HCT116 (cell line): ENCODE measurements around the gene STK4.
"Not testable (repeated sequence)": the region's sequence is repeated elsewhere in the genome, so short reads cannot be mapped to it uniquely, and the experiment has no call there.

ENCODE experiments used
- ATF3 ChIP-seq: IDR thresholded peaks from 2 replicates; pipeline ENCODE4 v1.6.1; 2012
- CTCF ChIP-seq, 3 experiments: fragments of 200-600 bp in 1 of 3; sonication (generic) in 1 of 3; IDR thresholded peaks in 2 of 3; conservative IDR thresholded peaks in 1 of 3; 2 replicates each; pipeline ENCODE4 v1.5.1; 2012 to 2017; ENCODE audit warnings: low read depth in 2 of 3, low read length in 2 of 3, antibody characterized with exemption in 1 of 3, borderline replicate concordance in 1 of 3, control low read depth in 1 of 3, mild to moderate bottlenecking in 1 of 3, mixed read lengths in 1 of 3, mixed run types in 1 of 3, moderate library complexity in 1 of 3; ENCODE audit not compliant: insufficient read depth in 1 of 3
- EZH2 ChIP-seq: fragments of 200-600 bp; sonication (generic); IDR thresholded peaks from 2 replicates; pipeline ENCODE4 v1.6.1; 2017; ENCODE audit warnings: antibody characterized with exemption, mixed run types
- POLR2A ChIP-seq: IDR thresholded peaks from 2 replicates; pipeline ENCODE4 v1.7.0; 2011; ENCODE audit warnings: borderline replicate concordance; ENCODE audit not compliant: insufficient read depth, insufficient read length; ENCODE audit errors: extremely low read depth
- POLR2AphosphoS5 ChIP-seq: IDR thresholded peaks from 2 replicates; pipeline ENCODE4 v1.6.1; 2011; ENCODE audit warnings: mild to moderate bottlenecking, low read depth, low read length, moderate library complexity
- RAD21 ChIP-seq: IDR thresholded peaks from 2 replicates; pipeline ENCODE4 v1.6.1; 2012; ENCODE audit warnings: low read depth, mild to moderate bottlenecking
- REST ChIP-seq: IDR thresholded peaks from 2 replicates; pipeline ENCODE4 v1.6.1; 2012; ENCODE audit warnings: low read depth
- SIN3A ChIP-seq: IDR thresholded peaks from 2 replicates; pipeline ENCODE4 v1.6.1; 2012; ENCODE audit warnings: low read depth
- SP1 ChIP-seq: IDR thresholded peaks from 2 replicates; pipeline ENCODE4 v1.6.1; 2012; ENCODE audit warnings: low read depth
- SRF ChIP-seq: IDR thresholded peaks from 2 replicates; pipeline ENCODE4 v1.6.1; 2012; ENCODE audit warnings: low read depth
- YY1 ChIP-seq: IDR thresholded peaks from 2 replicates; pipeline ENCODE4 v1.6.1; 2011; ENCODE audit warnings: low read length, low read depth, moderate library complexity, mild to moderate bottlenecking; ENCODE audit not compliant: insufficient replicate concordance; ENCODE audit errors: extremely low read depth
- ZBTB33 ChIP-seq: IDR thresholded peaks from 2 replicates; pipeline ENCODE4 v1.6.1; 2011; ENCODE audit warnings: mild to moderate bottlenecking, low read length, moderate library complexity; ENCODE audit not compliant: insufficient replicate concordance; ENCODE audit errors: extremely low read depth
- ZNF274 ChIP-seq: fragments of 200-500 bp; sonication (Bioruptor generic); IDR thresholded peaks from 2 replicates; pipeline ENCODE4 v1.6.1; 2014; ENCODE audit warnings: mild to moderate bottlenecking, low read depth, low read length, inconsistent platforms

- not testable (repeated sequence) for TF ChIP-seq ZBTB33; CTCF (IDR thresholded peaks at IDR 0.05 in 2 of 3, conservative IDR thresholded peaks at IDR 0.05 in 1 of 3; ENCODE audit: borderline replicate concordance in 1 of 3, insufficient read depth in 1 of 3, low read depth in 2 of 3, low read length in 2 of 3); POLR2A; REST; ATF3; POLR2AphosphoS5; RAD21; YY1; SP1; SIN3A; EZH2; ZNF274; SRF
Measured at GRCh38 chr20:45014131-45014530, 47.8 kb downstream of the STK4 start.
